Measurements from ENCODE around the gene PTPRN2.
"Not testable (repeated sequence)": the region's sequence is repeated elsewhere in the genome, so short reads cannot be mapped to it uniquely, and the experiment has no call there.

The PTPRN2 gene

GRCh38 chr7:157704365-157704764, 883.3 kb downstream of the PTPRN2 start:
- no peaks in the 10 kb centered on the region for H3K4me1 Mint-ChIP-seq
- H3K27me3 Mint-ChIP-seq, result peaks cover 14% of the 10 kb centered on the region
- H3K4me3 Mint-ChIP-seq, result no peak overlapping the region
- no peaks in the 10 kb centered on the region for H3K36me3 Mint-ChIP-seq
- H3K27ac Mint-ChIP-seq, result no peak overlapping the region
- H3K9me3 Mint-ChIP-seq, result no peaks in the 10 kb centered on the region

GRCh38 chr7:157703534-157704195, 884.0 kb downstream of the PTPRN2 start:
- H3K27ac Mint-ChIP-seq, result no peak overlapping the region
- H3K4me3 Mint-ChIP-seq, result no peak overlapping the region
- no peaks in the 10 kb centered on the region for H3K36me3 Mint-ChIP-seq
- no peaks in the 10 kb centered on the region for H3K9me3 Mint-ChIP-seq
- peaks cover 17% of the 10 kb centered on the region for H3K27me3 Mint-ChIP-seq
- no peaks in the 10 kb centered on the region for H3K4me1 Mint-ChIP-seq

GRCh38 chr7:157703131-157703530, 884.5 kb downstream of the PTPRN2 start:
- peaks cover 17% of the 10 kb centered on the region for H3K27me3 Mint-ChIP-seq
- no peaks in the 10 kb centered on the region for H3K36me3 Mint-ChIP-seq
- H3K9me3 Mint-ChIP-seq, result no peaks in the 10 kb centered on the region
- no peak overlapping the region for H3K27ac Mint-ChIP-seq
- H3K4me3 Mint-ChIP-seq, result no peak overlapping the region
- no peaks in the 10 kb centered on the region for H3K4me1 Mint-ChIP-seq

GRCh38 chr7:157702311-157703023, 885.2 kb downstream of the PTPRN2 start:
- Mint-ChIP-seq H3K27me3 (peaks cover 17% of the 10 kb centered on the region), H3K4me3 (no peak overlapping the region), H3K9me3 (no peaks in the 10 kb centered on the region), H3K4me1 (no peaks in the 10 kb centered on the region), H3K27ac (no peak overlapping the region), H3K36me3 (no peaks in the 10 kb centered on the region)

- H3K4me1 Mint-ChIP-seq, H3K4me3 Mint-ChIP-seq, H3K9me3 Mint-ChIP-seq, H3K27ac Mint-ChIP-seq, H3K36me3 Mint-ChIP-seq: not testable (repeated sequence)
- peaks cover 17% of the 10 kb centered on the region for H3K27me3 Mint-ChIP-seq
Measured at GRCh38 chr7:157701395-157702180, 886.0 kb downstream of the PTPRN2 start.

- Mint-ChIP-seq H3K27me3 (peaks cover 19% of the 10 kb centered on the region), H3K36me3 (no peaks in the 10 kb centered on the region), H3K9me3 (no peaks in the 10 kb centered on the region), H3K27ac (no peak overlapping the region), H3K4me3 (no peak overlapping the region), H3K4me1 (no peaks in the 10 kb centered on the region)
Measured at GRCh38 chr7:157700231-157701005, 887.2 kb downstream of the PTPRN2 start.

- no peaks in the 10 kb centered on the region for H3K36me3 Mint-ChIP-seq
- no peak overlapping the region for H3K27ac Mint-ChIP-seq
- no peaks in the 10 kb centered on the region for H3K4me1 Mint-ChIP-seq
- H3K9me3 Mint-ChIP-seq, result no peaks in the 10 kb centered on the region
- no peak overlapping the region for H3K4me3 Mint-ChIP-seq
- H3K27me3 Mint-ChIP-seq, result peaks cover 23% of the 10 kb centered on the region
Measured at GRCh38 chr7:157699357-157700013, 888.1 kb downstream of the PTPRN2 start.

- H3K9me3 Mint-ChIP-seq, H3K27ac Mint-ChIP-seq, H3K4me3 Mint-ChIP-seq, H3K36me3 Mint-ChIP-seq, H3K4me1 Mint-ChIP-seq: not testable (repeated sequence)
- peaks cover 26% of the 10 kb centered on the region for H3K27me3 Mint-ChIP-seq
Measured at GRCh38 chr7:157697287-157697686, 890.3 kb downstream of the PTPRN2 start.

- H3K36me3 Mint-ChIP-seq, H3K4me3 Mint-ChIP-seq, H3K27ac Mint-ChIP-seq, H3K9me3 Mint-ChIP-seq: not testable (repeated sequence)
- peaks cover 18% of the 10 kb centered on the region for H3K4me1 Mint-ChIP-seq
- peaks cover 28% of the 10 kb centered on the region for H3K27me3 Mint-ChIP-seq
Measured at GRCh38 chr7:157695609-157696008, 892.0 kb downstream of the PTPRN2 start.

GRCh38 chr7:157694376-157694665, 893.3 kb downstream of the PTPRN2 start:
- Mint-ChIP-seq H3K27me3 (peaks cover 24% of the 10 kb centered on the region), H3K9me3 (no peaks in the 10 kb centered on the region), H3K4me1 (peaks cover 18% of the 10 kb centered on the region), H3K36me3 (no peaks in the 10 kb centered on the region), H3K27ac (no peak overlapping the region), H3K4me3 (no peak overlapping the region)

- H3K4me1 Mint-ChIP-seq, result peaks cover 18% of the 10 kb centered on the region
- H3K27ac Mint-ChIP-seq, result no peak overlapping the region
- H3K36me3 Mint-ChIP-seq, result no peaks in the 10 kb centered on the region
- H3K27me3 Mint-ChIP-seq, result peaks cover 21% of the 10 kb centered on the region
- H3K4me3 Mint-ChIP-seq, result peak overlapping the region; percentile 40
- no peaks in the 10 kb centered on the region for H3K9me3 Mint-ChIP-seq
Measured at GRCh38 chr7:157693521-157694375, 893.9 kb downstream of the PTPRN2 start.

GRCh38 chr7:157693071-157693520, 894.5 kb downstream of the PTPRN2 start:
- Mint-ChIP-seq H3K36me3 (no peaks in the 10 kb centered on the region), H3K27me3 (peaks cover 25% of the 10 kb centered on the region), H3K27ac (no peak overlapping the region), H3K4me1 (peaks cover 19% of the 10 kb centered on the region), H3K4me3 (no peak overlapping the region), H3K9me3 (no peaks in the 10 kb centered on the region)

GRCh38 chr7:157692460-157693011, 895.1 kb downstream of the PTPRN2 start:
- Mint-ChIP-seq H3K36me3 (no peaks in the 10 kb centered on the region), H3K27ac (no peak overlapping the region), H3K4me3 (peak overlapping the region; percentile 54), H3K9me3 (no peaks in the 10 kb centered on the region), H3K27me3 (peaks cover 29% of the 10 kb centered on the region), H3K4me1 (peaks cover 21% of the 10 kb centered on the region)
